ENCODE results near the gene NCKAP5.

Gene NCKAP5

DNA sequence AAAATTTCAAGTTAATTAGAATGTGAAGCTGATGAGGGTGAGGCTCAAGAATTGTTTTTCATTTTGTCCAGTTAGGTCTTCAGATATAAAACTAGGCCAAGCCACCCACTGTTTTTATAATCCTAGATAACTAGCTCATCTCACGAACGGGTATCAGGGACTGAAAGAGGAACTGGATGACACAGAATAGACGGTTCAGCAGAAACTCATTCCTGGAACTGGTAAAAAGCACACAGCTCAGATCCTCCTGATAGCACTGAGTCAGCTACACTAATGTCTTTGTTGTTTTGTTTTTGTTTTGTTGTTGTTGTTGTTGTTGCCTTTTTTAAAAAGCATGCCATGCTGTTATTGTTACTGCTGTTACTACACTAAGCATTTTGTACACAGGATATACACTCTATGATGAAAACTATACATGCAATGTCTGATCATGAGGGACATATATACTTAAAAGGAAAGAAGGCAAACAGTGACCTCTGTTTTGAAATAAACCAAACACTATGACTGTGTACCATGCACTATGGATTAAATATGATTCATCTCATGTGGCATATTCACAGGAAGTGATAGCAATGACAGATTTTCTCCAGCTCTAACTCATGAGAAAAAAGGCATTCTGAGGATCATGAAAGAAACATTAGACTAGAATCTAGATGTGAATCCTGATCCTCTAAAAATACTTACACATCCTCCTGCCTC is 437.6 kb downstream of the NCKAP5 start:
- DNase-seq (ENCODE audit: low read depth, low spot score), result no peak
- Histone ChIP-seq H3K4me1 (ENCODE audit: insufficient read depth, insufficient read length) (no peaks in the 10 kb centered on the region), H3K9me3 (ENCODE audit: insufficient read depth, low read length) (no peaks in the 10 kb centered on the region), H3K9ac (ENCODE audit: insufficient read length, low read depth) (no peak overlapping the region), H3K36me3 (ENCODE audit: insufficient read depth, insufficient read length, low read length) (no peaks in the 10 kb centered on the region), H3K4me3 (ENCODE audit: insufficient read length, low read depth) (no peak overlapping the region), H3K27me3 (ENCODE audit: insufficient read depth, insufficient read length) (no peaks in the 10 kb centered on the region)
- TF ChIP-seq YY1 (IDR thresholded peaks at IDR 0.05; ENCODE audit: insufficient read depth, insufficient read length) (no peak), SUZ12 (IDR thresholded peaks at IDR 0.05; ENCODE audit: extremely low read depth, insufficient read depth, insufficient read length) (no peak), ZNF274 (IDR thresholded peaks at IDR 0.05; ENCODE audit: low read depth, low read length) (no peak)

DNA sequence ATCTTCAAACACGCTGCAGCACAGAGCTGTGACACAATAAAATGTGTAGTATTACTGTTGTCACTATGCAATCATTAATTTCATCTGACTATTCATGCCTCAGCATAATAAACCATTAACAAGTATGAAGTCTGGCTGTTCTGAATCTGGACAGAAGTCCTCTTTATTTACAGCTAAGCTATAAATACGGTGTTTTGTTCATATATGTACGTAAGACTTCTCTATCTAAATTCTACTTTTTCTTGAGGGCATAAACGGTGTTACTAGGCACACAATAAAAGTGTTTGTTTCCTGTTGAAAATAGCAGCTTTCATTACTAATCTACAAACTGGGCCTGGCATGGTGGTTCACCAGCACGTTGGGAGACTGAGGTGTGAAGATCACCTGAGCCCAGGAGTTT is 443.8 kb downstream of the NCKAP5 start:
- Histone ChIP-seq H3K27me3 (ENCODE audit: insufficient read depth, insufficient read length) (no peaks in the 10 kb centered on the region), H3K4me1 (ENCODE audit: insufficient read depth, insufficient read length) (no peaks in the 10 kb centered on the region), H3K4me3 (ENCODE audit: insufficient read length, low read depth) (no peak overlapping the region), H3K36me3 (ENCODE audit: insufficient read depth, insufficient read length, low read length) (no peaks in the 10 kb centered on the region), H3K9ac (ENCODE audit: insufficient read length, low read depth) (no peak overlapping the region), H3K9me3 (ENCODE audit: insufficient read depth, low read length) (no peaks in the 10 kb centered on the region)
- DNase-seq (ENCODE audit: low read depth, low spot score), result no peak
- TF ChIP-seq SUZ12 (IDR thresholded peaks at IDR 0.05; ENCODE audit: extremely low read depth, insufficient read depth, insufficient read length) (no peak), ZNF274 (IDR thresholded peaks at IDR 0.05; ENCODE audit: low read depth, low read length) (no peak), YY1 (IDR thresholded peaks at IDR 0.05; ENCODE audit: insufficient read depth, insufficient read length) (no peak)

DNA sequence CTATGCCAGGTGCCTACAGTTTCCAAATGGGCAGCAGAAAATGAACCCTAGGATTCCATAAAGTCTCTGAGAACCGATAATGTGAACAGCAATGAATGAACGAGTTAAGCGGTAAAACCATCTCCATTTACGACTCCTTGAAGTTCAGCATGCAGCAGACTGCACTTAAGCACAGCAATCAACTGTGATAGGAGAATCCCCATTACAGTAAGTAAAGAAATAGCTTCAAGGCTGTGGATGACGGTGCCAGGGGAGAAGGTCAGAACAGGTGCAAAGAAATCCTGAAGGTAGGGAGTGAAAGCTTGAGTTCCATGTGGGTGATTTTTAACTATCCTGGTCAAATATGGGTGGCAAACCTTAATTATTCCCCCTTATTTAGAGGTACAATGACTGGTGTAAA is 444.4 kb downstream of the NCKAP5 start:
- Histone ChIP-seq H3K27me3 (ENCODE audit: insufficient read depth, insufficient read length) (no peaks in the 10 kb centered on the region), H3K4me3 (ENCODE audit: insufficient read length, low read depth) (no peak overlapping the region), H3K4me1 (ENCODE audit: insufficient read depth, insufficient read length) (no peaks in the 10 kb centered on the region), H3K9me3 (ENCODE audit: insufficient read depth, low read length) (no peaks in the 10 kb centered on the region), H3K9ac (ENCODE audit: insufficient read length, low read depth) (no peak overlapping the region), H3K36me3 (ENCODE audit: insufficient read depth, insufficient read length, low read length) (no peaks in the 10 kb centered on the region)
- TF ChIP-seq ZNF274 (IDR thresholded peaks at IDR 0.05; ENCODE audit: low read depth, low read length) (no peak), YY1 (IDR thresholded peaks at IDR 0.05; ENCODE audit: insufficient read depth, insufficient read length) (no peak), SUZ12 (IDR thresholded peaks at IDR 0.05; ENCODE audit: extremely low read depth, insufficient read depth, insufficient read length) (no peak)
- DNase-seq (ENCODE audit: low read depth, low spot score), result no peak

DNA sequence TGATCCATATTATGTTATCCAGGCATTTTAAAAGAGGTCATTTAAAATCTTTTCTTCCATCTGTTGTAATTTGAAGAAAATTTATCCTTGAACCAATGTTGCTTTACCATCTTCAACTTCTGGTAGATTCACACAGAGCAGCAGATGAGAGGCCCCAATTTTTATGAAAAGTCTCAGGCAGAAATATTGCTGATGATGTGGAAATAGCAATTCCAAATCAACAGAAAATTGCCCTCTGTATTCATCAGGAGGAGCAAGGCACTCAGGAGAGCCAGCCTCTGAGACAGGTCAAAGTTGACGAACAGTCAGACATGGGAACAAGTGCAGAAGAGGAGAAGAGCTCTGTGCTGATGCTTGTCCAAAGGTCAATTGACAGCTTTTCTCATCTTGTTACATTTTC is 444.9 kb downstream of the NCKAP5 start:
- H3K27me3 ChIP-seq (ENCODE audit: insufficient read depth, insufficient read length), result no peaks in the 10 kb centered on the region
- no peak overlapping the region for H3K4me3 ChIP-seq (ENCODE audit: insufficient read length, low read depth)
- DNase-seq (ENCODE audit: low read depth, low spot score), result no peak
- no peaks in the 10 kb centered on the region for H3K4me1 ChIP-seq (ENCODE audit: insufficient read depth, insufficient read length)
- no peaks in the 10 kb centered on the region for H3K36me3 ChIP-seq (ENCODE audit: insufficient read depth, insufficient read length, low read length)
- no peak overlapping the region for H3K9ac ChIP-seq (ENCODE audit: insufficient read length, low read depth)
- no peaks in the 10 kb centered on the region for H3K9me3 ChIP-seq (ENCODE audit: insufficient read depth, low read length)
- no peak for TF ChIP-seq ZNF274 (IDR thresholded peaks at IDR 0.05; ENCODE audit: low read depth, low read length)
- TF ChIP-seq YY1 (IDR thresholded peaks at IDR 0.05; ENCODE audit: insufficient read depth, insufficient read length), result no peak
- TF ChIP-seq SUZ12 (IDR thresholded peaks at IDR 0.05; ENCODE audit: extremely low read depth, insufficient read depth, insufficient read length), result no peak

DNA sequence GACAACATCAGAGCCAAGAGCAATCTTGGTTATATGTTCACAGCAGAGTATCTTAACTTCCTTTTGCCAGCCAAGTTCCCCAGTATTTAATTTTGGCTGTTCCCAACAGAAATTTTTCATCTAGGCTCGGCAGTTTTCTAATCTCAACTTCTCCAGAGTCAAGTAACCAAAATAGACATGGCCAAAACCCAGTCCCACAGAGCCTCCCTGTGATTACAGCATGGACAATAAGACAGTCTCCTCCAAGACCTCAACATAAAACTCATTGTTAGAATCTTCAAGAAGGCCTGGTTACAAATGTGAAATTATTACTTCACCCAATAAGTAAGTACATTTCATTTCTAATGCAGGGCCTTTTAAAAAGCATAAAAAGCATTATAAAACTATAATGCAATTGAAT is 445.7 kb downstream of the NCKAP5 start:
- no peak for TF ChIP-seq ZNF274 (IDR thresholded peaks at IDR 0.05; ENCODE audit: low read depth, low read length)
- no peak for TF ChIP-seq YY1 (IDR thresholded peaks at IDR 0.05; ENCODE audit: insufficient read depth, insufficient read length)
- TF ChIP-seq SUZ12 (IDR thresholded peaks at IDR 0.05; ENCODE audit: extremely low read depth, insufficient read depth, insufficient read length), result no peak
- Histone ChIP-seq H3K36me3 (ENCODE audit: insufficient read depth, insufficient read length, low read length) (no peaks in the 10 kb centered on the region), H3K9me3 (ENCODE audit: insufficient read depth, low read length) (no peaks in the 10 kb centered on the region), H3K9ac (ENCODE audit: insufficient read length, low read depth) (no peak overlapping the region), H3K27me3 (ENCODE audit: insufficient read depth, insufficient read length) (no peaks in the 10 kb centered on the region), H3K4me3 (ENCODE audit: insufficient read length, low read depth) (no peak overlapping the region), H3K4me1 (ENCODE audit: insufficient read depth, insufficient read length) (no peaks in the 10 kb centered on the region)
- DNase-seq (ENCODE audit: low read depth, low spot score), result no peak

DNA sequence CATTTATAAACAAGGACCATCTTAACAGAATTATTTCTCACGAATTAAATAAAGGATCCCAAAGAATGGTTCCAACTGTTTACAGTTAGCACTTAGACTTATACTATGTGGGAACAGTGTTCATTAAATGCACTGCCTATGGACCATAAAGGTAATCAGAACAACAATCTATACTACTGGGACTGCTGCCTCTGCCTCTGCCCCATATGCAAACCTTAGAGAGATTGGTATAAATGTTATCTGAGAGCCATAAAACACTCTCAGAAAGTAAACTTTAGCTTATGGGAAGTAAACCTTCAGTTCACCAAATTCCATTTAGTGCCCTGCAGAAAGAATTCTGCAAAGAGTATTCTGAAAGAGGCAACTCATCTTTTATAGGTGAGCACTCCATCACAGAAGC is 448.0 kb downstream of the NCKAP5 start:
- Histone ChIP-seq H3K27me3 (ENCODE audit: insufficient read depth, insufficient read length) (no peaks in the 10 kb centered on the region), H3K9ac (ENCODE audit: insufficient read length, low read depth) (no peak overlapping the region), H3K9me3 (ENCODE audit: insufficient read depth, low read length) (no peaks in the 10 kb centered on the region), H3K4me1 (ENCODE audit: insufficient read depth, insufficient read length) (no peaks in the 10 kb centered on the region), H3K4me3 (ENCODE audit: insufficient read length, low read depth) (no peak overlapping the region), H3K36me3 (ENCODE audit: insufficient read depth, insufficient read length, low read length) (no peaks in the 10 kb centered on the region)
- TF ChIP-seq ZNF274 (IDR thresholded peaks at IDR 0.05; ENCODE audit: low read depth, low read length) (no peak), YY1 (IDR thresholded peaks at IDR 0.05; ENCODE audit: insufficient read depth, insufficient read length) (no peak), SUZ12 (IDR thresholded peaks at IDR 0.05; ENCODE audit: extremely low read depth, insufficient read depth, insufficient read length) (no peak)
- DNase-seq (ENCODE audit: low read depth, low spot score), result no peak

DNA sequence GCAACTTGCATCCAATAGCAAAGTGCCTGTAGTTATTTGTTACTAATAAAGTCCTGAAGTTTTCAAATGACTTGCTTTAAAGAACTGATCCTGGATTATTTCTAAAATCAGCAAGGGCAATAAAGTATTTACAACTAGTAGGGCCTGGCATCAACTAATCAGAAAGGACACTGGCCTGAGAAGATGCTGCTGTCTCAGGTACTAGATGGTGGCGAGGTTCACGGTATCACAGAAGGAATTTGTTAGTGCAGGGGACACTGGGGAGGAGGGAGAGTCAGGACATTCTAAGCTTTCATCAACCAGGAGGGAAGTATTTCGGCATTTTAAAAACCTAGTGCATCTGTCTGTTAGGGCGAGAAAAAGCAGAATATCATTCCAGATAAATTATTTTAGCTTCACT is 458.1 kb downstream of the NCKAP5 start:
- no peaks in the 10 kb centered on the region for H3K4me1 ChIP-seq (ENCODE audit: insufficient read depth, insufficient read length)
- H3K4me3 ChIP-seq (ENCODE audit: insufficient read length, low read depth), result no peak overlapping the region
- H3K36me3 ChIP-seq (ENCODE audit: insufficient read depth, insufficient read length, low read length), result no peaks in the 10 kb centered on the region
- no peak for DNase-seq (ENCODE audit: low read depth, low spot score)
- TF ChIP-seq SUZ12 (IDR thresholded peaks at IDR 0.05; ENCODE audit: extremely low read depth, insufficient read depth, insufficient read length), result no peak
- TF ChIP-seq YY1 (IDR thresholded peaks at IDR 0.05; ENCODE audit: insufficient read depth, insufficient read length), result no peak
- TF ChIP-seq ZNF274 (IDR thresholded peaks at IDR 0.05; ENCODE audit: low read depth, low read length), result no peak
- H3K27me3 ChIP-seq (ENCODE audit: insufficient read depth, insufficient read length), result no peaks in the 10 kb centered on the region
- no peaks in the 10 kb centered on the region for H3K9me3 ChIP-seq (ENCODE audit: insufficient read depth, low read length)
- H3K9ac ChIP-seq (ENCODE audit: insufficient read length, low read depth), result no peak overlapping the region

Measured in NT2/D1 (cell line).